HG03565 (cell line): Measurements from ENCODE around the gene RIPK1.

Experiments
- ATAC-seq: cut with Tn5 transposase; IDR thresholded peaks from one replicate; pipeline ENCODE4 v1.9.1; 2021; ENCODE audit warnings: mild to moderate bottlenecking, moderate library complexity; ENCODE audit not compliant: unreplicated experiment

Gene RIPK1

GRCh38 chr6:3079682-3080081 lies 11.4 kb downstream of the RIPK1 start:
- no peak for ATAC-seq

GRCh38 chr6:3081960-3082359 lies 13.7 kb downstream of the RIPK1 start:
- ATAC-seq: no peak

- no peak for ATAC-seq
Measured at GRCh38 chr6:3085074-3085473, 16.8 kb downstream of the RIPK1 start.

- ATAC-seq: no peak
Measured at GRCh38 chr6:3086282-3086946, 18.1 kb downstream of the RIPK1 start.

- ATAC-seq: no peak
Measured at GRCh38 chr6:3088446-3088845, 20.2 kb downstream of the RIPK1 start.

GRCh38 chr6:3088968-3089367 lies 20.7 kb downstream of the RIPK1 start:
- no peak for ATAC-seq

- ATAC-seq: no peak
Measured at GRCh38 chr6:3090013-3090412, 21.7 kb downstream of the RIPK1 start.

- no peak for ATAC-seq
Measured at GRCh38 chr6:3094815-3095214, 26.5 kb downstream of the RIPK1 start.

- ATAC-seq: no peak
Measured at GRCh38 chr6:3102875-3103274, 34.6 kb downstream of the RIPK1 start.

GRCh38 chr6:3108746-3109414 lies 40.6 kb downstream of the RIPK1 start:
- no peak for ATAC-seq

GRCh38 chr6:3109761-3110160 lies 41.5 kb downstream of the RIPK1 start:
- ATAC-seq: no peak

GRCh38 chr6:3114377-3114776 lies 46.1 kb downstream of the RIPK1 start:
- ATAC-seq: no peak

GRCh38 chr6:3117912-3118352 lies 49.6 kb downstream of the RIPK1 start:
- no peak for ATAC-seq

GRCh38 chr6:3118353-3119039 lies 50.2 kb downstream of the RIPK1 start, which contains the start of gene BPHL:
TSS of gene BPHL (plus strand) at chr6:3118711. CDS start at chr6:3118741, 30 bp downstream.
- ATAC-seq: peak; percentile 76

GRCh38 chr6:3119040-3119723 lies 50.9 kb downstream of the RIPK1 start:
- peak; percentile 13 for ATAC-seq

- ATAC-seq: no peak
Measured at GRCh38 chr6:3120765-3121089, 52.4 kb downstream of the RIPK1 start.

GRCh38 chr6:3122823-3123182 lies 54.5 kb downstream of the RIPK1 start:
- ATAC-seq: no peak

GRCh38 chr6:3124667-3125066 lies 56.4 kb downstream of the RIPK1 start:
- no peak for ATAC-seq

GRCh38 chr6:3125815-3126214 lies 57.5 kb downstream of the RIPK1 start:
- ATAC-seq: no peak

GRCh38 chr6:3128356-3129108 lies 60.2 kb downstream of the RIPK1 start:
- no peak for ATAC-seq

- ATAC-seq: no peak
Measured at GRCh38 chr6:3131695-3132094, 63.4 kb downstream of the RIPK1 start.
